ENCODE measurements around the gene ATRAID. TPM values are rescaled to one million over a fixed set of nuclear protein-coding genes. Genes with fewer than 3 reads are reported as not detected.

ATRAID gene
- total RNA-seq, 1 experiment from 2014 or later: 97.2 TPM

DNA sequence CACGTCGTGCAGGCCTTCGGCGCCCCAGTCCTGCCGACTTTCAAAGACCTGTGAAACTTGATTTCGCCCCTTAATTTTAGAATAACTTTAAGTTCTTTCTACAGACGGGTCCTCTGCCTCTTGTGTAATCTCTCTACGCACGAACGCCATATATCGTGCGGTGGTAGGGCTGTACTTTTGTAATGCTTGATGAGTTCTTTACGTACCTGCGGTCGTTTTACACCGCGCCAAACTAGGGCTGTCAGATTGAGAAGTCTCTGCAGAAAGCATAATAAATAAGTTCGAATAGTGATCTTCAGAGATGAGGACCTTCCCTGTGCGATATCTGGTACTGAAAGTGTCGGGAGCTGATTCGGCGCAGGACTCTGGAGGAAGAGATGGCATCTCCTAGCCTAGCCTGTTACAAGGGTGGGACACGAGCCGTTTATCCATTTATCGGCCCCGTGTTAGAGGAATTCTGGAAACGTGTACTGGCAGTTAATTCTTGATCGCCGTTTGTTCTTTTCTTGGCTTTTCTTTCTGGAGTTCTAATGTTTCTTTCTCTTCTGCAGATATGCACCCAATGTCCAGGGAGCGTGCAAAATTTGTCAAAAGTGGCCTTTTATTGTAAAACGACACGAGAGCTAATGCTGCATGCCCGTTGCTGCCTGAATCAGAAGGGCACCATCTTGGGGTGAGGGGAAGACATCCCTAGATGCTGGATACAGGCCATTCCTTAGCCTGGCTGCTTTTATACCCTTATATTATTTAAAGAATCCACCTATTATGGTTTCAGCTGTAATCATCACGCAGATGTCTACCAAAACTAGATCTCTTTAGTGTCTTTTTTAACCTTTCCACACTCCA lies 1.0 kb downstream of the ATRAID start:
- peaks cover 31% of the 10 kb centered on the region for H3K36me3 Mint-ChIP-seq
- ATAC-seq (0 out of 2 replicates have a peak, but pooled peaks have one; percentile 0), DNase-seq (ENCODE audit: low spot score) (no peak)
- H3K9me3 Mint-ChIP-seq: no peaks in the 10 kb centered on the region
- no peaks in the 10 kb centered on the region for H3K27me3 Mint-ChIP-seq (ENCODE audit: low read depth)
- POLR2A ChIA-PET: interaction anchor here (0.6 to 1.8 kb wide), 5 partner anchors 7 to 142 kb away, joined by 3 to 7 read pairs (median 4); no protein-coding TSS in a partner anchor
- CTCF ChIA-PET: interaction anchor here (1.4 kb wide), 1 partner anchor 79 kb away, joined by 4 read pairs; no protein-coding TSS in a partner anchor
- TF ChIP-seq GTF2I (CRISPR knock-in tag; conservative IDR thresholded peaks at IDR 0.05): no peak
- TF ChIP-seq ZBTB21 (CRISPR knock-in tag; IDR thresholded peaks at IDR 0.05; ENCODE audit: borderline replicate concordance): peak; percentile 37; the same call in 1 of the 2 replicates
- 0 out of 2 replicates have a peak, but pooled peaks have one; percentile 10 for TF ChIP-seq ZNF138 (CRISPR knock-in tag; conservative IDR thresholded peaks at IDR 0.05)
- peak overlapping the region; percentile 99 for H3K4me3 Mint-ChIP-seq
- H3K4me1 Mint-ChIP-seq: peaks cover 35% of the 10 kb centered on the region
- peak overlapping the region; percentile 100 for H3K27ac Mint-ChIP-seq

DNA sequence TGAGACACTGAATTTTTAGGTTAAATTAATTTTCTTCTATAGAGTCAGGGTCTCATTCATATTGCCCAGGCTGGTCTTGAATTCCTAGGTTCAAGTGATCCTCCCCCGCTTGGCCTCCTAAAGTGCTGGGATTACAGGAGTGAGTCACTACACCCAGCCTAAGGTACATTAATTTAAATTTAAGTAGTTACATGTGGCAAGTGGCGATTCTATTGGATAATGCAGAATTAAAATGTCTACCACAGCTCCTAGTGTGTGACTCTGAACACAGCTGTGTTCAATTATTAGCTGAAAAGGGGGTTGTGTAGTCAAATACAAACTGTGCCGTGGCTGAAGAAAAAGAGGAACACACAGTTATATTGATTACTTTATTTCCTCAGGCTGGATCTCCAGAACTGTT lies 3.1 kb downstream of the ATRAID start:
- Mint-ChIP-seq H3K4me3 (no peak overlapping the region), H3K27ac (no peak overlapping the region), H3K4me1 (peaks cover 32% of the 10 kb centered on the region), H3K9me3 (no peaks in the 10 kb centered on the region), H3K27me3 (ENCODE audit: low read depth) (no peaks in the 10 kb centered on the region), H3K36me3 (peaks cover 25% of the 10 kb centered on the region)
- ChIA-PET CTCF (no interaction called here), POLR2A (no interaction called here)
- no peak for TF ChIP-seq FOXJ3 (CRISPR knock-in tag; IDR thresholded peaks at IDR 0.05; ENCODE audit: borderline replicate concordance)
- no peak for TF ChIP-seq ZNF416 (CRISPR knock-in tag; IDR thresholded peaks at IDR 0.05)
- no peak for TF ChIP-seq NFATC4 (CRISPR knock-in tag; IDR thresholded peaks at IDR 0.05)
- TF ChIP-seq CTCF (IDR thresholded peaks at IDR 0.05): no peak
- TF ChIP-seq PRDM15 (CRISPR knock-in tag; IDR thresholded peaks at IDR 0.05): no peak
- no peak for TF ChIP-seq GABPB1 (CRISPR knock-in tag; IDR thresholded peaks at IDR 0.05)
- no peak for TF ChIP-seq AFF4 (CRISPR knock-in tag; IDR thresholded peaks at IDR 0.05; ENCODE audit: borderline replicate concordance)
- no peak for TF ChIP-seq TCF7 (CRISPR knock-in tag; IDR thresholded peaks at IDR 0.05; ENCODE audit: low read depth)
- TF ChIP-seq, protein P1, sequence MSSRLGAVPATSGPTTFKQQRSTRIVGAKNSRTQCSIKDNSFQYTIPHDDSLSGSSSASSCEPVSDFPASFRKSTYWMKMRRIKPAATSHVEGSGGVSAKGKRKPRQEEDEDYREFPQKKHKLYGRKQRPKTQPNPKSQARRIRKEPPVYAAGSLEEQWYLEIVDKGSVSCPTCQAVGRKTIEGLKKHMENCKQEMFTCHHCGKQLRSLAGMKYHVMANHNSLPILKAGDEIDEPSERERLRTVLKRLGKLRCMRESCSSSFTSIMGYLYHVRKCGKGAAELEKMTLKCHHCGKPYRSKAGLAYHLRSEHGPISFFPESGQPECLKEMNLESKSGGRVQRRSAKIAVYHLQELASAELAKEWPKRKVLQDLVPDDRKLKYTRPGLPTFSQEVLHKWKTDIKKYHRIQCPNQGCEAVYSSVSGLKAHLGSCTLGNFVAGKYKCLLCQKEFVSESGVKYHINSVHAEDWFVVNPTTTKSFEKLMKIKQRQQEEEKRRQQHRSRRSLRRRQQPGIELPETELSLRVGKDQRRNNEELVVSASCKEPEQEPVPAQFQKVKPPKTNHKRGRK (CRISPR knock-in tag; IDR thresholded peaks at IDR 0.05; ENCODE audit: borderline replicate concordance): no peak
- TF ChIP-seq MXD4 (CRISPR knock-in tag; IDR thresholded peaks at IDR 0.05; ENCODE audit: borderline replicate concordance): no peak
- TF ChIP-seq, protein P2, sequence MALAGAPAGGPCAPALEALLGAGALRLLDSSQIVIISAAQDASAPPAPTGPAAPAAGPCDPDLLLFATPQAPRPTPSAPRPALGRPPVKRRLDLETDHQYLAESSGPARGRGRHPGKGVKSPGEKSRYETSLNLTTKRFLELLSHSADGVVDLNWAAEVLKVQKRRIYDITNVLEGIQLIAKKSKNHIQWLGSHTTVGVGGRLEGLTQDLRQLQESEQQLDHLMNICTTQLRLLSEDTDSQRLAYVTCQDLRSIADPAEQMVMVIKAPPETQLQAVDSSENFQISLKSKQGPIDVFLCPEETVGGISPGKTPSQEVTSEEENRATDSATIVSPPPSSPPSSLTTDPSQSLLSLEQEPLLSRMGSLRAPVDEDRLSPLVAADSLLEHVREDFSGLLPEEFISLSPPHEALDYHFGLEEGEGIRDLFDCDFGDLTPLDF (CRISPR knock-in tag; IDR thresholded peaks at IDR 0.05): no peak
- TF ChIP-seq, protein P3, sequence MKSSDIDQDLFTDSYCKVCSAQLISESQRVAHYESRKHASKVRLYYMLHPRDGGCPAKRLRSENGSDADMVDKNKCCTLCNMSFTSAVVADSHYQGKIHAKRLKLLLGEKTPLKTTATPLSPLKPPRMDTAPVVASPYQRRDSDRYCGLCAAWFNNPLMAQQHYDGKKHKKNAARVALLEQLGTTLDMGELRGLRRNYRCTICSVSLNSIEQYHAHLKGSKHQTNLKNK (CRISPR knock-in tag; IDR thresholded peaks at IDR 0.05): no peak
- no peak for TF ChIP-seq ETV6 (CRISPR knock-in tag; IDR thresholded peaks at IDR 0.05)
- TF ChIP-seq MYBL2 (CRISPR knock-in tag; IDR thresholded peaks at IDR 0.05): no peak
- TF ChIP-seq ZBTB21 (CRISPR knock-in tag; IDR thresholded peaks at IDR 0.05; ENCODE audit: borderline replicate concordance): no peak
- DNase-seq (ENCODE audit: low spot score): no peak
- no peak for ATAC-seq
